HS-27A (cell line): ENCODE data around the gene ABCD1.
"Not testable (repeated sequence)": the region's sequence is repeated elsewhere in the genome, so short reads cannot be mapped to it uniquely, and the experiment has no call there.

ENCODE experiments used
- DNase-seq: peaks from one replicate; pipeline ENCODE4 v3.0.0-alpha.2; 2012; ENCODE audit warnings: low read depth, missing footprints

The ABCD1 gene

DNA sequence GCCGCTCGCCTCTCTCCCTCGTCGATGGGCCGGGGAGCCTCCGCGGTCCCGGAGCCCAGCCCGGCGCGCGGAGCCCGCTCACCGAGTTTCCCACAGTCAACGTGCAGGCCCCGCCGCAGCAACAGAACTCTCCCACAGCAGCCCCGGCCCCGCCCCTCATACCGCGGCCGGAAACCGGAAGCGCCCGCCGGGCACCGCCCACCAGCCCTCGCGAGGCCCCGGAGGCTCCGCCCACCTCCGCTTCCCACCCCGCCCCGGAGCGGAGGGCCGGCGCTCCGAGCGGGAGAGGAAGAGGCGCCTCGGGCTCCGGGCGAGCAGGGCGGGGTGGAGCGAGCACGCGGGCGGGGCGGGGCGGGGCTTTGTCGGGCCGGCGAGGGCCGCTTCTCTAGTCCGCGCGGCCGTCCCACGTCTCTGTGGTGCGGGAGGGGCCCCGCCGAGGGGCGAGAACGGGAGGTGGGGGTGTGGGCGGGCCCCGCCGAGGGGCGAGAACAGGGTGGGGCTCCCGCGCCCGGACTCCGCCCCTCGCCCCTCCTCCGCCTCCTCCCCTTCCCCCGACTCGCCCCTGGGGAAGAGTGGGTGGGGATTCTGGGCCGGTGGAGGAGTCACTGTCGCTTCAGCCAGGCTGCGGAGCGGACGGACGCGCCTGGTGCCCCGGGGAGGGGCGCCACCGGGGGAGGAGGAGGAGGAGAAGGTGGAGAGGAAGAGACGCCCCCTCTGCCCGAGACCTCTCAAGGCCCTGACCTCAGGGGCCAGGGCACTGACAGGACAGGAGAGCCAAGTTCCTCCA, at the start of gene ABCD1, which contains the start of gene BCAP31:
Gene ABCD1 (plus strand): TSS at position 605 of the 787 bp plus-strand sequence. CDS start 411 bp downstream, outside the sequence.
Gene BCAP31 (minus strand): TSS at position 136 of the 787 bp plus-strand sequence. CDS start 1,143 bp downstream, outside the sequence.
- peak; percentile 55 for DNase-seq

DNA sequence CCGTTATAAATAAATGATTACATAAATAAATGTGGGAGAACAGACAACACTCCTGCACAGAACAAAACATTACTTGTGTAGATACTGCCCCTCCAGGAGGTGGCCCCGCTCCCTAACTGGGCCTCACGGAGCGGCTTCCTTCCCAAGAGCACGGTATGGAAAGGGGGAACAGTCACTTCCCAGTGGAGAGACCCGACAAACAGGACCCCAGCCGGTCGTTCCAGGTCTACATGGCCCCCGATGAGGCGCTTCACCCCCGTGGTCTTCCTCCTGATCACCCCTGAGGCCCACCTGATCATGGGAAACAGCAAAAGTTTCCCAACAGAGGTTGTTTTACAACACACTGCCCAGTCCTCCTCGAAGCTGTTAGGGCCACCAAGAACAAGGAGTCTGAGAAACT, 43.5 kb upstream of the ABCD1 start:
- no peak for DNase-seq

DNA sequence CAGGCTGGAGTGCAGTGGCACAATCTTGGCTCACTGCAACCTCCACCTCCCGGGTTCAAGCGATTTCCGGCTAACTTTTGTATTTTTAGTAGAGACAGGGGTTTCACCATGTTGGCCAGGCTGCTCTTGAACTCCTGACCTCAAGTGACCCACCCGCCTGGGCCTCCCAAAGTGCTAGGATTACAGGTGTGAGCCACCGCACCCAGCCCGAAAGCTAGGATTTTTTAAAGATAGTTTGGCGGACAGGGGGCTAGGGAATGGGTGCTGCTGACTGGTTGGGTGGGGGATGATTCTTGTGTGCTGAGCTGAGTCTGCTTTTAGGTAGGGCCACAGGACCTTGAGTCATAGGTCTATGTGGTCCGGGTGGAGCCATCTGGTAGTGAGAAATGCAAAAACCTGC, 41.2 kb upstream of the ABCD1 start:
- not testable (repeated sequence) for DNase-seq

DNA sequence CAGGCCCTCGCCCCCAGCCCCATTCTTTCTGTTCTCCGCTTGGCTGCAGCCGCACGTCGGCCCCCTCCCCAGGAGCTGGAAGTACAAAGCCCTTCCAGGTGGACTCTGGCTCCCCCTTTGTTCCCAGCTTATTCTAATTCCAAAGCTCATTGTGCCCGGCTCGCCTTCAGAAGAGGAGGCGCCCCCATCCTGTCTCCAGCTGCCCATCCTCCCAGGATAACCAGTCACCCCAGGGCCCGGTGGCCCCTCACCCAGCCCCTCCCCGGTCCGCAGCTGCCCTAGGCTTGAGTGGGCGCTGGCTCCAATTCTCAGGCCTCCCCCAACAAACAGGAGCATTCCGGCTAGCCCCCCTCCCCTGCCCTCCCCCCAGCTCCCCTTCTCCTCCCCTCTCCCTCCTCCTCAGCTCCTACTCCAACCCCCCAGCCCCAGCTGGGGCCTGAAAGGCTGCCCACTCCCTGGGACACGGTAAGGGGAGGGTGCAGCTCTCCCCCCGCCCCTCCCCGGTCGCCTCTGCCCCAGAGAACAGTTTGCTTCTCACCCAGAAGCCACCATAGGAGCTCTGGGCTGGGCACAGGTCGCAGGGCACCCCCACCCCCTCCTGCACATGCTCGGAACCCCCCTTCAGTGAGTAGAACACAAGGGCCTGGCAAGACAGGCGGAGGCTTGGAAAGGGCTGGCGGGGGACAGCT, 40.0 kb upstream of the ABCD1 start:
- no peak for DNase-seq

DNA sequence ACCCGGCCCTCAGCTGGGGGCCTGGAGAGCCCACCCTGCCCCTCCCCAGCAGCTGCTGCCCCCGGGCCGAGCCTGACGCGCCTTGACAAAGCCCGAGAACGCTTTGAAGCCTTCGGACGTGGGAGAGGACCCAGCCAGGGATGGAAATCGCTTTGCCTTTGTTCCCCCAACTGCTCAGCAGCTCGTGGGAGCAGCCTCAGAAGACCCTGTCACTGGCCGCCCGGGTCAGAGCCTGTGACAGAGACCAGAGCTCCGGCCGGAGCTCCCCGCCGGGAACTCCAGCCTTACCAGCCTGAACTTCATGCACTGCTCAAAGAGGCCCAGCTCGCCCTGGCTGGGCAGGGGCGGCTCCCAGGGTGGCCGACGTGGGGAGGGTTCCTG, 39.5 kb upstream of the ABCD1 start:
- no peak for DNase-seq

DNA sequence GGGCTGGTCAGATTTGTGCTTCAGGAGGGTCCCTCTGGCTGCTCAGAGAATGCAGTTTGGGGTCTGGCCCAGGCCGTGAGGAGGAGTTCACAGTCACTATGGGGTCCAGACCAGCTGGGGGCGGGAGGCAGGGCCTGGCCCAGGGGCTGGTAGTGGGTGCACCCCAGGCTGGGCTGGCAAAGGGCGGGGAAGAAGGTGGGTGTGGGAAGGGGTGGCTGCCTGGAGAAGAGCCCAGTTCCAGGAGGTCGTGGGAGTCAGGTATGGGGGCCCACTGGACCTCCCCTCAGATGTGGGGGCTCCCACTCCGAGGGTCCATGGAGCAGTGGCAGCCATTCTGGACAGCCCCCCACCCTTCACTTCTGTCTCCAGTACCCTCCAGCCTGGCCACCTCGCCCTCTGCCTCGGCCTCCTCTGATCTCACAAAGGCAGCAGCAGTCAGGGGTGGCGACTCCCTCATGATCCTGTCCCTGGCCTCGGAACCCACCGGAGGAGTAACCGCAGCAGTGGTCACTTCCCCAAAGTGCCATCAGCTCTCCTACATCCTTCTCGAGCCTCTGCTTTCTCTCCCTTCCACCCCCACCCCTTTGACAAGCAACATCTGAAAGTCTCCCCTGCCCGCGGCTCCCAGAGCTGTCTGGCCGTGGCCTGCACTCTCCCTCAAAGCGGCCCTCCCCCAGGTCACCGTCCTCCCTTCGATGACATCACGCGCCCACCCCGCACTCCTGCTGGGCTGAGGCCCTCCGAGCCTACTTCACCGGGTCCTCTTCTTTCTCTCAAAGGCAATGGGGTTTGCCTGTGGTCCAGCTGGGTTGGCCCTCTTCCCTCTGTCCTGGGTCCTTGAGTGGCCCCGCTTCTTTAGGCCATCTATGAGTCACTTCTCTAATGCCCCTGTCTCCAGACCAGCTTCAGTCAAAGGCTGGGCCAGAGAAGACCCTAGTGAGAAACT, 38.6 kb upstream of the ABCD1 start:
- no peak for DNase-seq

DNA sequence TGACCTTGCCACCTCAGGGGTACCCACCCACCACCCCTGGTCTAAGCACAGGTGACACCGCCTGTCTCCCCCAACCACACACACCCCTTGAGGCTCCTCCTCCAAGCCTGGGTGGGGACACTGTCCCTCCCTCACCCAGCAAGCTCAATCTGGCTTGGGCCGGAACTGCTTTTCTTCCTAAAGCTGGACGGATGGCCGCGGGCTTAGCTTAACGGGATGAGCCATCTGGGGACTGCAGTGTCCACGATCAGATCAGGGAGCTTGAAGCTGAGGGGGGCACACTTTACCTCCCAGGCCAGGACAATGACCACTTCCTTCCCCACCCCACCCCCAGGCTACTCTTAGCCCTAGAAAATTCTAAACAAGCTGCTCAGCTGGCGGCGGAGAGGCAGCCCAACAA, 37.9 kb upstream of the ABCD1 start:
- no peak for DNase-seq

DNA sequence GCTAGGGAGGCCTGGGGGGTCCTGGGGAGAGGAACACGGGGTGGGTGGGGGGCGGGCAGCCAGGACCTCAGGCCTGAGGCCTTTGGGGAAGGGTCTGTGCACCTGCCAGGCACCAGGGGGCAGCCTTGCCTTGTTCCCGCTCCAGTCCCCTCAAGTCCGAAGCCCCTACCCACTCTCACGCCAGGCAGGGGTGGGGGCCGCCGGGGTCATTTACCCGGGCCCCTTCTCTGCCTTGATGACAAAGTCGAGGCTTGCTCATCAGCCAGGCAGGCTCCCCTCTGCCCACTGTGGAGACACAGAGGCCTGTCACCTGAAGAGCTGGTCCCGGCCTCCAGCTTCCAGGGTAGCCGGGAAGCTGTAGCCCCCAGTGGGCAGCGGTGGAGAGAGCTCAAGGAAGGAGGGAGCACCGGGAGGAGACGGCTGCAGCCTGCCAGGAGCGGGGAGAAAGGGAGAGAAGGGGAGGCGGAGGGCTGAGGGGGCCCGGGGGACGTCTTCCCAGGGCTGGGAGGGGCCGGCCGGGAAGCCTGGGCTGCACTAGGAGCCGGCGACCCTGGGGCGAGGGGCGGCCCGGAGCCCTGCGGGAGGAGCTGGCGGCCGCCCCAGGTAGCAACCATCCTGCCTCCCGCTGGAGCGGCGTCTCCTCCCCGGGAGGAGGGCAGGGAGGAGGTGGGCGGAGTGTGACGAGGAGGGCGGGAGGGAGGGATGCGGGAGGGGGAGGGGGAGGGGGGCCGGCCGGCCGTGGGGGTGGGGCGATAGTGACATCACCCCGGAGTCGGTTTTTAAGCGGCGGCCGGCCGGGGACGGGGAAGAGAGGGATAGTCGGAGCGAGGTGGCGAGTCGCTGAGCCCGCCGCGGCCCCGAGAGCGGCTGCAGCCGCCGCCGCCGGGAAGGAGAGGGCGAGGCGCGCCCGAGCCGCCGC, 37.3 kb upstream of the ABCD1 start, which contains the start of gene SLC6A8:
Gene SLC6A8 (plus strand): TSS at position 806 of the 919 bp plus-strand sequence. CDS start 649 bp downstream, outside the sequence.
- no peak for DNase-seq

DNA sequence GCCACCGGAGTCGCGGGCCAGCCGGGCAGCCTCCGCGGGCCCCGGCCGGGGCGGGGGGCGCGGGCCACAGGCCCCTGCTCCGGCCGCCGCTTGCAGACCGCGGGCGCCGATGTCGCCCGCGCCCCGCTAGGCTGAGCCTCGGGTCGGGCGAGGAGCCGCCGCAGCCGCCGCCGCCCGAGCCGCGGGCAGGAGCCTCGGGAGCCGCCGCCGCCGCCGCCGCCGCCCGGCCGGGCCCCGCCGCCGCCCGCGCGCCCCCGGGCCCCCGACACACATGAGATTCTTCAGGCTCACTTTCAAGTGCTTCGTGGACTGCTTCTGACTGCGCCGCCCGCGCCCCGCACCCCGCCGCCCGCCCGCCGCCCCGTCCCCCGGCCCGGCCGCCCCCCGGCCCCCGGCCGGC, 36.6 kb upstream of the ABCD1 start:
- DNase-seq: no peak

DNA sequence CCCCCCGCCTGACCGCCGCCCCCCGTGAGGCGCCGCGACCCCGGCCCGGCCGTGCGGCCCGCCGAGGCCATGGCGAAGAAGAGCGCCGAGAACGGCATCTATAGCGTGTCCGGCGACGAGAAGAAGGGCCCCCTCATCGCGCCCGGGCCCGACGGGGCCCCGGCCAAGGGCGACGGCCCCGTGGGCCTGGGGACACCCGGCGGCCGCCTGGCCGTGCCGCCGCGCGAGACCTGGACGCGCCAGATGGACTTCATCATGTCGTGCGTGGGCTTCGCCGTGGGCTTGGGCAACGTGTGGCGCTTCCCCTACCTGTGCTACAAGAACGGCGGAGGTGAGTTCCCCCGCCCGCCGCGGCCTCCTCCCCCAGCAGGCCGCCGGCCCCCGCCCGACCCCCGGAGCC, 36.1 kb upstream of the ABCD1 start:
- no peak for DNase-seq

DNA sequence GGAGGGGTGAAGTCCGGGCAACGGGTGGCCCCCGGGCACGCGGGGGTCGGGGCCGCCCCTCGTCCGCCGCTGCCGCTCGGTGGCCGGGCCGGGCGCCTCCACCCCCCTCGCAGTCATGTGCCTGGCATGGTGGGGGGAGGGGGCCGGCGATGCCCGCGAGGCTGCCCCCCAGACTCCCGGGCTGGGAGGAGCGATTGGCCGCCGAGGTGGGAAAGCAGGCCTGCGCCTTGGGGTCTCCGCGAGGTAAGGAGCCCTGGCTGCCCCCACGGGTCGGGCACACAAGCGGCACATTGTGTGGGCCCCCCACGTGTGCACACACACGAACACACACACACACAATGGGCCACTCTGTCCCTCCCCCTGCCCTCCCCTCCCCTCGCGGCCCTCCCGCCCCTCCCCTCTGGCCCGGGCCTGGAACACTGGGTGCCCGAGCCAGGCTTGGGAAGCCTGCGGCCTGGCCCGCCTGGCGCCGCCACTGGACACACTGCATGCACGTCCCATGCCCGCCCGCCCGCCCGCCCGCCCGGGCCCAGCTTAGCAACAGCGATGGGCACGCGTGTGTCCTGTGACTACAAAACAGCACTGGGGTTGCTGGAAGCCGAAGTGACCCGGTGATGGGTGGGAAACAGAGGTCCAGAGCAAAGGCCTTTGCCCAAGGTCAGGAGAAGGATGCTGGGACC, 35.6 kb upstream of the ABCD1 start:
- DNase-seq: no peak

DNA sequence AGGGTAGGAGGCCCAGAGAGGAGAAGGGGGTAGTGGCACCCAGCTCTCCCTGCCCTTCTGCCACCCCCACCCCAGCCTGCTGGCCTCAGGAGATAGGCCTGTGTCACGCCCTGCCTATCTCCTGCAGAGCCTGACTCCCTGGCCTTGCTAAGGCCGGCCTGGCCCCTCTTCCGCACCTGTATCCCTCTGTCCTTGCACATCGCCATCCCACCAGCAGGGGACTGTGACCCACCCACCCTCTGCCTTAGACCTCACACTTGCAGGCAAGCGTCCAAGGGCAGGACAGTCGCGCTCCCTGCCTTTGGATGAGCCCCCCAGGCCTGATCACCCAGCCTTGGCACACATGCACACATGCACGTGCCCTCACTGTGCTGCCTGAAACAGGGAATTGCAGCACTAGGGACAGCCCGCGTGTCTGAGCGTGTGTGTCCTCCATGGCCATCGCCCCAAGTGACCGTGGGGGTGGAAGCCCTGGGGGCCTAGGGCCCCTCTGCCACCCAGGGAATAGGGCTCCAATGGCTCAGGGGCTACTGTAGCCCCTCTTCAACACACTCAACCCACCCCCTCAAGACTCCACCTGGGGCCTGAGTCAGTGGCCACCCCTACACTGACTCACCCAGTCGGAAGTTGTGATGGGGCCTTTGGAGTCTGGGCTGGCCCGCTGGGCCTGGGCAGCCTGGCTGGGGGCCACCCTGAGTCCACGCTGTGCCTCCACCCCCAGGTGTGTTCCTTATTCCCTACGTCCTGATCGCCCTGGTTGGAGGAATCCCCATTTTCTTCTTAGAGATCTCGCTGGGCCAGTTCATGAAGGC, 34.8 kb upstream of the ABCD1 start:
- no peak for DNase-seq

DNA sequence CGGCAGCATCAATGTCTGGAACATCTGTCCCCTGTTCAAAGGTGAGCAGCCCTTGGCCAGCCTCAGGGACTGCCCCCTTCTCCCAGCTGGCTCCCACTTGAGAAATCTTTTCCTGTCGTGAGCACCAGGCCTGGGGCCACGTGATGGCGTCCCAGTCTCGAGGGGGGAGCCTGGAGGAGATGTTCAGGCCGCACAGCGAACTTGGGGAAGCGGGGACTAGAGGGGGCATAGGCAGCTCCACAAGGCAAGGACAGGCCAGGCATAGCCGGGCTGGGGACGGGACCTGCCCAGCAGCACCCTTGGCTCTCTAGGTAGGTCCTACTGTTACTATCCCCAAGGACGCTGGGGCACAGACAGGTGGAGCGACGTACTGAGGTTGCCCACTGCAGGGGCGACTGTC, 34.2 kb upstream of the ABCD1 start:
- DNase-seq: no peak

DNA sequence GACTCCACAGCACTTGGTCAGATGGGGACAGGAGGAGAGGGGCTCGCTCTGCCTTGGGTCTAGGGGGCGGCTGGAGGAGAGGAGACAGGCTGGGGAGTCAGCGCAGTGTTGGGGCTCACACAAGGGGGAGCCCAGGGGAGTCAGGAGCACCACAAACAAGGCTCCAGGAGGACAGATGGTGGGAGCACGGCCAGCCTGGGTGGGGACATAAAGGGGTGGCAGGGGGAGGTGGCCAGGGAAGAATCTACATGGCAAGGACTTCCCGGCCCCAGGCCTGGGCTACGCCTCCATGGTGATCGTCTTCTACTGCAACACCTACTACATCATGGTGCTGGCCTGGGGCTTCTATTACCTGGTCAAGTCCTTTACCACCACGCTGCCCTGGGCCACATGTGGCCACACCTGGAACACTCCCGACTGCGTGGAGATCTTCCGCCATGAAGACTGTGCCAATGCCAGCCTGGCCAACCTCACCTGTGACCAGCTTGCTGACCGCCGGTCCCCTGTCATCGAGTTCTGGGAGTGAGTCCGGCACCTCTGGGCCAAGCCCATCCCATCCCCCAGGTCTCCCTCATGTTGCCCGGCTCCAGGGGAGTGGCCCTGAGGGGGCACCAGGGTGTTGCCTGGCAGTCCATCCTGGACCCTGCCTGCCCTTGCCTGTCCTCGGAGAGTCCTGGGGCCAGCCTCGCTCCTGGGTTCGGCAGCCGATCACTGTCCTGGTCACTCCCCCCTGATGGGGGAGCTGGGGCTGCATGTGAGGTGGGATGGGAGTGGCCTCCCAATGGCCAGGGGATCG, 33.4 kb upstream of the ABCD1 start:
- DNase-seq: not testable (repeated sequence)

DNA sequence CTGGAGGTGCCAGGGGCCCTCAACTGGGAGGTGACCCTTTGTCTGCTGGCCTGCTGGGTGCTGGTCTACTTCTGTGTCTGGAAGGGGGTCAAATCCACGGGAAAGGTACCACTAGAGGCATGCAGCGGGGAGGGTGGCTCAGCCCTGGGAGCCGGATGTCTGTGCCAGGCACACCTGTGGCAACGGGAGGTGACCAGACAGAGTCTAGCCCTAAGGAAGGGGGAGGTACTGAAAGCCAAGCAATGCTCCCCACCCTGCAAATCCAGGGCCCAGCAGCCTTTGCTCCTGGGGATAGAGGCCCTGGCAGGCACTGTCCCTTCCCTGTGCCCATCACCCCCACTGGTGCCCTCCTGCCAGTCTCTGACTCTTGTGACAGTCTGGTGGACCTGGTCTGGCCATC, 32.7 kb upstream of the ABCD1 start:
- DNase-seq: no peak

DNA sequence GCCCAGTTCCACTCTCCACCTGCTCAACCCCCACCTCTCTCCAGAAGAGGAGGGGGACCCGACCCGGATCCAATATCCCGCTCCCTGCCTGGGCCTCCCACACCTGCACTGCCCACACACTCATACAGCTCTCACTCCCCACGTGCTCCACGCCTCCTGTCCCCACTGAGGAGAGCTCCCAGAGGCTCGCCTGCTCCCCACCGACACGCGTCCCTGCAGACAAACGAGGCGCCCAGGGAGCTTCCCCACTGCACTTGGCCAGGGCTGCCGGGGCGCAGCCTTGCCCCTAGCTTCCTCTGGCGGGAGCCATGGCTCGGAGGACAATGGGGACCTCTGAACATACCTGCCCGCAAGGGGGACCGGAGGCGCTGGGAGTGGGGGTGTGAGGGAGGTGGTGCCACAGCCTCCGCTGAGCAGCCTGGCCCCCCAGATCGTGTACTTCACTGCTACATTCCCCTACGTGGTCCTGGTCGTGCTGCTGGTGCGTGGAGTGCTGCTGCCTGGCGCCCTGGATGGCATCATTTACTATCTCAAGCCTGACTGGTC, 32.0 kb upstream of the ABCD1 start:
- DNase-seq: no peak

DNA sequence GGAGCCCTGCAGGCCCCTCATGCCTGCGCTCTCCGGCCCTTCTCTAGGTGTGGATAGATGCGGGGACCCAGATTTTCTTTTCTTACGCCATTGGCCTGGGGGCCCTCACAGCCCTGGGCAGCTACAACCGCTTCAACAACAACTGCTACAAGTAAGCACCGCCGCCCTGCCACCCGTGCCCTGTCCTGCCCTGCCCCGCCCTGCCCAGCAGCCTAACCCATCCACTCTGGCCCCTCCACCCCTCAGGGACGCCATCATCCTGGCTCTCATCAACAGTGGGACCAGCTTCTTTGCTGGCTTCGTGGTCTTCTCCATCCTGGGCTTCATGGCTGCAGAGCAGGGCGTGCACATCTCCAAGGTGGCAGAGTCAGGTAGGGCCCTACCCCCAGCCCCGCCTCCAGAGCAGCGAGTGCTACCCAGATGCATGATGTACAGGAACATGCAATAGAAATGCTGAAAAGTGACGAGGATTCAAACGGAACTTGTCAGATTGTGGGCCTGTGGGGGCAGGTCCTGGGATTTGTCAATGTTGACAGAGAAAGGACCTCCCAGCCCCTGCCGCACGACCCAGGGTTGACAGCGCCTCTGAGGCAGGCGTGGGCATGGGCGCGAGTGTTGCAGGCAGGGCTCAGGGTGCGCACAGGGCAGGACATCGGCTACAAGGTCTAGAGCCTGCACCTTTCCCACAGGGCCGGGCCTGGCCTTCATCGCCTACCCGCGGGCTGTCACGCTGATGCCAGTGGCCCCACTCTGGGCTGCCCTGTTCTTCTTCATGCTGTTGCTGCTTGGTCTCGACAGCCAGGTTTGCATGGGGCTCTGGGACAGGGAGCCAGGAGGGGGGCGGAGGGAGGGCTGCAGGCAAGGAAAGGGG, 31.2 kb upstream of the ABCD1 start:
- no peak for DNase-seq
